Subcutaneous adipose tissue (tissue), 4 donors: ENCODE data around the gene ACSL4. TPM values are rescaled to one million over a fixed set of nuclear protein-coding genes. Genes with fewer than 3 reads are reported as not detected.

Experiments used
- total RNA-seq, 4 donors: library from RNA; depleted of rRNA; stranded (reverse); fragments of >200 nt; gene quantifications; one replicate each; pipeline ENCODE4 v1.1.0, GENCODE V29; 2016
- TF ChIP-seq, protein P1 (sequence below): fragments of 450-650 bp; IDR thresholded peaks from one replicate; pipeline ENCODE4 v1.5.1; 2016; ENCODE audit warnings: low read depth, mild to moderate bottlenecking, control low read depth, antibody characterized with exemption, moderate library complexity

The ACSL4 gene
- total RNA-seq, 4 donors from 2014 or later = 85.9 to 192 (median 92.9) TPM

DNA sequence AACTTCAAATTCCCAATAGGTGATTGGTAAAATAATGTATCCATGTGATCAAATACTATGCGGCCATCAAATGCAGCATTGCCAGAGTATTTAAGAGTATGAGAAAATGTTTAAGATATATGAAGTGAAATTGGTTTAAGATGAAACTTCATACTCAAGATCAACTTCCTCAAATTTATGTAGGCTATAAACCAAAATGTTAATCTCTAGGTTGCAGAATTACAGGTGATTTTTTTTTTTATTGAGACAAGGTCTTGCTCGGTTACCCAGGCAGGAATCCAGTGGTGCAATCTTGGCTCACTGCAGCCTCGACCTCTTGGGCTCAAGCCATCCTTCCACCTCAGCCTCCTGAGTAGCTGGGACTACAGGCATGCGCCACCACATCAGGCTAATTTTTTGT, 25.3 kb downstream of the ACSL4 start:
- TF ChIP-seq, protein P1, sequence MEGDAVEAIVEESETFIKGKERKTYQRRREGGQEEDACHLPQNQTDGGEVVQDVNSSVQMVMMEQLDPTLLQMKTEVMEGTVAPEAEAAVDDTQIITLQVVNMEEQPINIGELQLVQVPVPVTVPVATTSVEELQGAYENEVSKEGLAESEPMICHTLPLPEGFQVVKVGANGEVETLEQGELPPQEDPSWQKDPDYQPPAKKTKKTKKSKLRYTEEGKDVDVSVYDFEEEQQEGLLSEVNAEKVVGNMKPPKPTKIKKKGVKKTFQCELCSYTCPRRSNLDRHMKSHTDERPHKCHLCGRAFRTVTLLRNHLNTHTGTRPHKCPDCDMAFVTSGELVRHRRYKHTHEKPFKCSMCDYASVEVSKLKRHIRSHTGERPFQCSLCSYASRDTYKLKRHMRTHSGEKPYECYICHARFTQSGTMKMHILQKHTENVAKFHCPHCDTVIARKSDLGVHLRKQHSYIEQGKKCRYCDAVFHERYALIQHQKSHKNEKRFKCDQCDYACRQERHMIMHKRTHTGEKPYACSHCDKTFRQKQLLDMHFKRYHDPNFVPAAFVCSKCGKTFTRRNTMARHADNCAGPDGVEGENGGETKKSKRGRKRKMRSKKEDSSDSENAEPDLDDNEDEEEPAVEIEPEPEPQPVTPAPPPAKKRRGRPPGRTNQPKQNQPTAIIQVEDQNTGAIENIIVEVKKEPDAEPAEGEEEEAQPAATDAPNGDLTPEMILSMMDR = no peak

DNA sequence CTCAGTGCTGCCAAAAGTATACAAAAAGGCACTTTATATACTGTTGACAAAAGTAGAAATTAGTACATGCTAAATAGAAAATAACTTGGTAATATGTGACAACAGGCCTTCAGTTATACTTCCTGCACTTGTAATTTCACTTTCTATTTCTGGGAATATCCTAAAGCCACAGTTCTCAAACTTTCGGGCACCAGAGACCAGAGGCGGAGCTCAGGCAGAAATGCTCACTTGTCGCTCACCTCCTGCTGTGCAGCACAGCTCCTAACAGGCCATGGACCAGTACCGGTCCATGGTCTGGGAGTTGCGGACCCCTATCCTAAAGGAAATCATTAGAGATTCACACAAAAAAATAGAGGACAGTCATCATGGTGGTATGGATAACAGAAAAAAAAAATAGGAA, 25.7 kb downstream of the ACSL4 start:
- TF ChIP-seq, protein P1 = no peak

DNA sequence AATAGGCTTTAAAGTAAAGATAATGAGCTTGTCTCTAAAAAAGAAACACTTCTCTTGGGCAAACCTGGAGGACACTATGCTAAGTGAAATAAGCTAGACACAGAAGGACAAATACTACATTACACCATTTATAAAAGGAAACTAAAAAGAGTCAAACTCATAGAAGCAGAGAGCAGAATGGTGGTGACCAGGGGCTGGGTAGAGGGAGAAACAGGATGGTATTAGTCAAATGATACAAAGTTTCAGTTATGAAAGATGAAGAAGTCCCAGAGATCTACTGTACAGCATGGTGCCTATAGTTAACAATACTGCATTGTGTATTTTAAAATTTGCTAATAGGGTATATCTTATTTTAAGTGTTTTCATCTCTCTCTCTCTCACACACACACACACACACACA, 28.5 kb downstream of the ACSL4 start:
- TF ChIP-seq, protein P1 = no peak

DNA sequence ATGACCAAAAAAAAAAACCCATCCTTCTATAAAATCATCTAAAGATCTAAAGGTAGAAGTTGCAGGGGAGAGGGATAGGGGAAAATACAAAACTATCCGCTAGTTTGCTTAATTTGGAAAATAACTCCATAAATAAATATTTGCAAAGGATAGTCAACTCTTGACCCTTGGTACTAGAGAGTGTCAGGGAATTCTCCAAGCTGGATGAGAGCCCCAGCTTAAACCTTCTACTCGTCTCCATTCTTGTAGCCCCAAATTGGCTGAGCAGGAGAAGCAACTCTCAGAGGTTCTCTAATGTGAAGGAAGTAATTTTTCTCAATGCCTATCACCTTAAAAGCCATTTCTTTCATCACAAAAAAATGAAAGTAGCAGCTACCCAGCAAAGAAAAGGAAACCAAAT, 35.2 kb downstream of the ACSL4 start:
- TF ChIP-seq, protein P1 = no peak

DNA sequence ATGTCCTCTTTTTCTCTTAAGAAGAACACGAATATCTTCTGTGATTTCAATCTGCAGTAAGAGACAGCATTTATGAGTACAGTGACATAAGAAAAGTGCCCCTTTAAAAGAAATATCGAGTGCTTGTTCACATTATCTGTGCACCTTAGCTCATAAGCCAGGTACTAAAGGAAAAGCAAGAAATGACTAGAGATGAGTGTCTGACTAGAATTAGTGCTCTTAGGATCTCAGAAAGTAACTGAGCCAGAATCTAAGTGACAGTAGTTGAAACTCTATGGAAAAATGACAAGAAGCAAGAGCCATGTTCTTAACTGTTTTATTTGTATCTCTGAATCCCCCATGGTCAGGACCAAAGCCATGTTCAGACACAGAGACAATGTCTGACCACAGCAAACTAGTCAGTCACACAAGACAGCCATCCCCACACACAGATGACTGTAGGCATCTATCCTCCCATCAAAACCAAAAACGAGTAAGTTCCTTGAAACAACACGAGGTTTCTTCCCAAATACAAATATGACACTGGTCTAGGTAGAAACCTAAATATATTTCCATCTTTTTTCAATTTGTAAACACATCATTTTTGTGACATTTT, 36.8 kb downstream of the ACSL4 start:
- TF ChIP-seq, protein P1 = no peak

DNA sequence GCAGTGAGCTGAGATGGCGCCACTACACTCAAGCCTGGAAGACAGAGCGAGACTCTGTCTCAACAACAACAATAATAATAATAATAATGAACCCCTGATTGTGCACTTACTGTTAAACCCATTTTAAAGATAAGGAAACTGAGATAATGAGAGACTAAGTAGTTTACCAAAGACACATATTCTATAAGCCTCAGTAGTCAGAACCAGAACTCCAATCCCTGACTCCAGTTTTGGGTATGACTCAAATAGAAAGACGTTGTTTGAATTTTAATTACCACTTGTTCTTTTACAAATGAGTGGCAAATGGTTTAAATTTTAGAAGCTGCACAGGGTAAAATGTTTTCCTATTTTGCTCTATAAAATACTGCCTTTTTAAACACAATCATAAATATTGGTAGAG, 37.4 kb downstream of the ACSL4 start:
- TF ChIP-seq, protein P1 = no peak

DNA sequence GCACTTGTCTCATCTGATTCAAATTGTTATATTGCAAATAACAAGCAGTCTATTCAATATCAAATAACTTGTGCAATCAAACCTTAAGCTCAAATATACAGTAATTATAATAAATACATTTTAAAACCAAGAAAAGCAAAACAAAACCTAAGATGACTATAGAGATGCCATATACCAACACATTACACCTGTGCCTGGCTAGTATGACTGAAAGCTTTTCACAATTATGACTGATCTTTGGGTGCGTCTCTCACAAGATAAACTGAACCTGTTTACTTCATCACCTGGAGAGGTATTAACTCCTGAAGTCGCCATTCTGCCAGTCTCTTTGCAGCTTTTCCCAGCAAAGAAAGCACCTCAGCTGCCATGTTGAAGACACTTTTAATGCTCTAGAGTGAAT, 41.3 kb downstream of the ACSL4 start:
- TF ChIP-seq, protein P1 = no peak
